Fibroblast of peridontal ligament (primary cell): ENCODE data around the gene MBTPS1.
A peak's percentile ranks its signal among the peaks of the same experiment; 100 is the strongest.

ENCODE experiments used
- DNase-seq: peaks from one replicate; pipeline ENCODE4 v3.0.0-alpha.2; 2010; ENCODE audit errors: extremely low read depth

Gene MBTPS1

GRCh38 chr16:84074721-84075120, 42.0 kb downstream of the MBTPS1 start:
- DNase-seq = no peak

- DNase-seq = peak; percentile 4
These were observed 44.7 kb downstream of the MBTPS1 start for GRCh38 chr16:84072014-84072413.

- DNase-seq = no peak
These were observed 45.6 kb downstream of the MBTPS1 start for GRCh38 chr16:84071121-84071520.

- no peak for DNase-seq
These were observed 47.2 kb downstream of the MBTPS1 start for GRCh38 chr16:84069540-84069939.

GRCh38 chr16:84068783-84069462, 47.8 kb downstream of the MBTPS1 start:
- no peak for DNase-seq

- no peak for DNase-seq
These were observed 48.7 kb downstream of the MBTPS1 start for GRCh38 chr16:84068041-84068440.

GRCh38 chr16:84067640-84068039, 49.1 kb downstream of the MBTPS1 start:
- DNase-seq = no peak

- DNase-seq = peak; percentile 70
These were observed 51.1 kb downstream of the MBTPS1 start for GRCh38 chr16:84065536-84066132.

- no peak for DNase-seq
These were observed 52.8 kb downstream of the MBTPS1 start for GRCh38 chr16:84063980-84064379.

GRCh38 chr16:84062734-84063640, 53.8 kb downstream of the MBTPS1 start:
- peak; percentile 70 for DNase-seq

GRCh38 chr16:84061236-84061819, 55.4 kb downstream of the MBTPS1 start:
- DNase-seq = no peak

- no peak for DNase-seq
These were observed 56.5 kb downstream of the MBTPS1 start for GRCh38 chr16:84059946-84060901.

- no peak for DNase-seq
These were observed 57.6 kb downstream of the MBTPS1 start for GRCh38 chr16:84059111-84059510.

GRCh38 chr16:84058664-84059063, 58.1 kb downstream of the MBTPS1 start:
- DNase-seq = no peak

- DNase-seq = no peak
These were observed 58.5 kb downstream of the MBTPS1 start for GRCh38 chr16:84058211-84058610.

- DNase-seq = no peak
These were observed 59.8 kb downstream of the MBTPS1 start for GRCh38 chr16:84056933-84057332.

GRCh38 chr16:84055801-84056634, 60.7 kb downstream of the MBTPS1 start:
- DNase-seq = no peak

GRCh38 chr16:84055366-84055765, 61.4 kb downstream of the MBTPS1 start:
- DNase-seq = no peak

GRCh38 chr16:84054916-84055315, 61.8 kb downstream of the MBTPS1 start:
- DNase-seq = no peak

- no peak for DNase-seq
These were observed 62.5 kb downstream of the MBTPS1 start for GRCh38 chr16:84054271-84054670.
